OCI-LY7 (cell line): ENCODE measurements around the gene NCAPD3.

ENCODE experiments used
- EZH2phosphoT487 ChIP-seq: fragments of 200-600 bp; sonication (generic); IDR thresholded peaks from 2 replicates; pipeline ENCODE4 v1.6.1; 2018; ENCODE audit warnings: low read depth, borderline replicate concordance, mild to moderate bottlenecking, mixed run types, antibody characterized with exemption, low read length, moderate library complexity, mixed read lengths
- TF ChIP-seq, protein P1 (sequence below): fragments of 200-600 bp; sonication (generic); conservative IDR thresholded peaks from 2 replicates; pipeline ENCODE4 v1.5.1; 2014; ENCODE audit warnings: mild to moderate bottlenecking, antibody characterized with exemption, low read length, moderate library complexity, mixed read lengths

DNA sequence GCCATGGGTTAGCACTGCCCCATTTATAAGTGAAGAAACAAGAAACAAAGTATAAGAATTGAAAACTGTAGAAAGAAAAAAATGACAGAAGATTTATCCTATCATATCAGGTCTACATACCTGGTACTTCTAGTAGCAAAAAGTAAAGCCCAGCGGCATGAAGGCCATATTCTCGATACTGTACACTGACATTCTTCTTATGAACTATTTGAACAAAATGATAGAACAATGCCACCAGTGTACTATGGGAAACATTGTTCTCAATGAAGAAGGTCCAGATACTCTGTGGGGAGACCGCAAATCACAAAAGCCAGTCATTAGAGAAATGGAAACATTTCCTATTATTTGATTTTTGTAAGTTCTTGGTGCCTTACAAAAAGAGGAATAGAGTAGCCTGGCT, 7.0 kb downstream of the NCAPD3 start:
- TF ChIP-seq, protein P1, sequence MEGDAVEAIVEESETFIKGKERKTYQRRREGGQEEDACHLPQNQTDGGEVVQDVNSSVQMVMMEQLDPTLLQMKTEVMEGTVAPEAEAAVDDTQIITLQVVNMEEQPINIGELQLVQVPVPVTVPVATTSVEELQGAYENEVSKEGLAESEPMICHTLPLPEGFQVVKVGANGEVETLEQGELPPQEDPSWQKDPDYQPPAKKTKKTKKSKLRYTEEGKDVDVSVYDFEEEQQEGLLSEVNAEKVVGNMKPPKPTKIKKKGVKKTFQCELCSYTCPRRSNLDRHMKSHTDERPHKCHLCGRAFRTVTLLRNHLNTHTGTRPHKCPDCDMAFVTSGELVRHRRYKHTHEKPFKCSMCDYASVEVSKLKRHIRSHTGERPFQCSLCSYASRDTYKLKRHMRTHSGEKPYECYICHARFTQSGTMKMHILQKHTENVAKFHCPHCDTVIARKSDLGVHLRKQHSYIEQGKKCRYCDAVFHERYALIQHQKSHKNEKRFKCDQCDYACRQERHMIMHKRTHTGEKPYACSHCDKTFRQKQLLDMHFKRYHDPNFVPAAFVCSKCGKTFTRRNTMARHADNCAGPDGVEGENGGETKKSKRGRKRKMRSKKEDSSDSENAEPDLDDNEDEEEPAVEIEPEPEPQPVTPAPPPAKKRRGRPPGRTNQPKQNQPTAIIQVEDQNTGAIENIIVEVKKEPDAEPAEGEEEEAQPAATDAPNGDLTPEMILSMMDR, result no peak
- TF ChIP-seq EZH2phosphoT487, result no peak
